Calu3 (cell line): Measurements from ENCODE around the gene MRPL43. TPM values are rescaled to one million over a fixed set of nuclear protein-coding genes. Genes with fewer than 3 reads are reported as not detected.

ENCODE experiments used
- BruUV-seq: library from RNA; stranded (reverse); fragments of 400-500 nt; replicated peaks from 2 replicates; lab custom pipeline; 2021; lab: Mats Ljungman, UMichigan
- CTCF ChIA-PET: fragments of 300-600 bp; sonication (Branson Sonifier 250); formaldehyde crosslinking; loops from one replicate; lab custom pipeline; 2022; ENCODE audit warnings: antibody characterized with exemption; lab: Charles Lee
- DNase-seq: peaks from one replicate; pipeline ENCODE4 v3.0.0; 2022
- H3K27ac Mint-ChIP-seq: one replicate; pipeline ENCODE4 v1.8.0; 2022; ENCODE audit warnings: mixed read lengths; ENCODE audit not compliant: unreplicated experiment
- H3K27me3 Mint-ChIP-seq: one replicate; pipeline ENCODE4 v1.8.0; 2022; ENCODE audit warnings: mixed read lengths; ENCODE audit not compliant: unreplicated experiment
- H3K36me3 Mint-ChIP-seq: one replicate; pipeline ENCODE4 v1.8.0; 2022; ENCODE audit warnings: mild to moderate bottlenecking, moderate library complexity, mixed read lengths; ENCODE audit not compliant: insufficient read depth, unreplicated experiment
- H3K4me1 Mint-ChIP-seq: one replicate; pipeline ENCODE4 v1.8.0; 2022; ENCODE audit warnings: mild to moderate bottlenecking, low read depth, mixed read lengths; ENCODE audit not compliant: unreplicated experiment
- H3K4me3 Mint-ChIP-seq: one replicate; pipeline ENCODE4 v1.8.0; 2022; ENCODE audit warnings: mild to moderate bottlenecking, low read depth, moderate library complexity, mixed read lengths; ENCODE audit not compliant: unreplicated experiment
- H3K9me3 Mint-ChIP-seq: one replicate; pipeline ENCODE4 v1.8.0; 2022; ENCODE audit warnings: low read depth, mixed read lengths; ENCODE audit not compliant: unreplicated experiment
- CTCF ChIP-seq: fragments of 200-600 bp; IDR thresholded peaks from one replicate; pipeline ENCODE4 v1.8.0; 2022; ENCODE audit warnings: antibody characterized with exemption; ENCODE audit not compliant: unreplicated experiment
- intact Hi-C: fragments of 100-400 bp; cut with micrococcal nuclease; formaldehyde crosslinking; loops from one replicate; pipeline ENCODE4 v1.10.0; 2022; ENCODE audit not compliant: unreplicated experiment
- total RNA-seq: library from RNA; stranded (reverse); gene quantifications from 2 replicates; pipeline ENCODE4 v1.2.3, GENCODE V29; 2022

MRPL43 gene
- total RNA-seq, 1 experiment from 2014 or later = 44.7 TPM

- no peak overlapping the region for H3K27ac Mint-ChIP-seq
- TF ChIP-seq CTCF = no peak
- BruUV-seq = no TSS peak
- no peak for DNase-seq
- H3K4me3 Mint-ChIP-seq = no peak overlapping the region
- H3K4me1 Mint-ChIP-seq = peaks cover 16% of the 10 kb centered on the region
- peaks cover 24% of the 10 kb centered on the region for H3K36me3 Mint-ChIP-seq
- H3K27me3 Mint-ChIP-seq = no peaks in the 10 kb centered on the region
- intact Hi-C loops = loop anchor here (5.0 kb wide), 1 partner anchor 45 kb away; no protein-coding TSS in a partner anchor
- no peaks in the 10 kb centered on the region for H3K9me3 Mint-ChIP-seq
- CTCF ChIA-PET = interaction anchor here (0.5 to 1.5 kb wide), 2 partner anchors 9 to 48 kb away, joined by 3 to 4 read pairs; no protein-coding TSS in a partner anchor
Measured at GRCh38 chr10:100966887-100967286, 20.4 kb downstream of the MRPL43 start.

GRCh38 chr10:100965820-100966219, 21.5 kb downstream of the MRPL43 start:
- H3K4me1 Mint-ChIP-seq = peaks cover 6% of the 10 kb centered on the region
- intact Hi-C loops = loop anchor here (5.0 kb wide), 1 partner anchor 46 kb away; no protein-coding TSS in a partner anchor

GRCh38 chr10:100963826-100964225, 23.5 kb downstream of the MRPL43 start:
- BruUV-seq = no TSS peak
- Mint-ChIP-seq H3K36me3 (peaks cover 9% of the 10 kb centered on the region), H3K4me1 (no peaks in the 10 kb centered on the region), H3K4me3 (no peak overlapping the region), H3K9me3 (no peaks in the 10 kb centered on the region), H3K27ac (no peak overlapping the region), H3K27me3 (no peaks in the 10 kb centered on the region)
- CTCF ChIA-PET = no interaction called here
- no peak for TF ChIP-seq CTCF
- DNase-seq = no peak
- intact Hi-C loops = no loop called here

More at GRCh38 chr10:100965820-100966219, 21.5 kb downstream of the MRPL43 start:
- TF ChIP-seq CTCF = no peak
- Mint-ChIP-seq H3K9me3 (no peaks in the 10 kb centered on the region), H3K27me3 (no peaks in the 10 kb centered on the region), H3K4me3 (no peak overlapping the region), H3K27ac (no peak overlapping the region), H3K36me3 (peaks cover 21% of the 10 kb centered on the region)
- DNase-seq = no peak
- CTCF ChIA-PET = no interaction called here
- no TSS peak for BruUV-seq

GRCh38 chr10:100962351-100963080, 24.8 kb downstream of the MRPL43 start:
- DNase-seq = no peak
- no peaks in the 10 kb centered on the region for H3K9me3 Mint-ChIP-seq
- CTCF ChIA-PET = no interaction called here
- intact Hi-C loops = no loop called here
- no TSS peak for BruUV-seq
- H3K4me3 Mint-ChIP-seq = no peak overlapping the region
- H3K36me3 Mint-ChIP-seq = peaks cover 7% of the 10 kb centered on the region
- TF ChIP-seq CTCF = no peak
- H3K27ac Mint-ChIP-seq = no peak overlapping the region
- no peaks in the 10 kb centered on the region for H3K27me3 Mint-ChIP-seq
- H3K4me1 Mint-ChIP-seq = no peaks in the 10 kb centered on the region
